Stimulated activated CD8-positive, alpha-beta memory T cell treated with anti-CD3 and anti-CD28 coated beads, Interleukin-15, amount 100 ng/mL, for 48 hours (primary cell): Measurements from ENCODE around the gene KCNJ6.
"Not testable (repeated sequence)": the region's sequence is repeated elsewhere in the genome, so short reads cannot be mapped to it uniquely, and the experiment has no call there.

ENCODE experiments used
- DNase-seq, 2 donors: peaks; one replicate each; pipeline ENCODE4 v3.0.0-alpha.2; 2020; ENCODE audit warnings: low read depth in 2 of 2

Gene KCNJ6

GRCh38 chr21:37770461-37770860 is 145.8 kb downstream of the KCNJ6 start:
- DNase-seq: no peak

DNA sequence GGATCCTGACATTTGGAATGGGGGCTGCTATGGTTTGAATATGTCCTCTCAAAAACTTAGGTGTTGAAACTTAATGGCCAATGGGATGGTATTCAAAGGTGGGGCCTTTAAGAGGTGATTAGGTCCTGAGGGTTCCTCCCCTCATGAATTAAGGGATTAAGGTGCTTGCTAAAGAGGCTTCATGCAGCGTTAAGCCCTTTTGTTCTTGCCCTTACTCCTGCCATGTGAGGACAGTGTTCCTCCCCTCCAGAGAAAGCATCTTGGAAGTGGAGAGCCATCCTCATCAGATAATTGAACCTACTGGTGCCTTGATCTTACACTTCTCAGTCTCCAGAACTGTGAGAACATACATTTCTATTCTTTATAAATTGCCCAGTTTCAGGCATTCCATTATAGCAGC is 146.6 kb downstream of the KCNJ6 start:
- no peak for DNase-seq

- DNase-seq: no peak
Observed at GRCh38 chr21:37767984-37768383, 148.3 kb downstream of the KCNJ6 start.

DNA sequence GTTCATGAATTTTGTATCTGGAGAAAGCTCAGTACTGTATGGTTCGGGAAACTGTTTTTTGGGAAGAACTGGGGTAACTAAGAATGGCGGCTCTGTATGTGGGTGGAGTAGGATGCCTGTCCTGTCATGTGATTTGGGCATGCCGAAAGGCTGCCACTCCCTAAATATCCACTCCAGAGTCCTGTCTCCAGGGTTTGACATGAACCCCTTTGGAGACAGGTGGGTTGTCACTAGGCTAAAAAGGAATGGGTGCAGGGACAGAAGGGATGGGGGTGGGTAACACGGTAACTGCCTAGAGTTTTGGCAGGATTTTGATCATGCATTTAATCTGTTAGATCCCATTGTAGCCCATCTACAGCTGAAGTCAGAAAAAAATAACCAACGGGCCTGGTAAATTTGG is 150.1 kb downstream of the KCNJ6 start:
- DNase-seq: no peak

- no peak for DNase-seq
Observed at GRCh38 chr21:37765221-37765900, 150.9 kb downstream of the KCNJ6 start.

GRCh38 chr21:37764691-37765090 is 151.6 kb downstream of the KCNJ6 start:
- no peak for DNase-seq

GRCh38 chr21:37763298-37763697 is 153.0 kb downstream of the KCNJ6 start:
- DNase-seq: no peak

- DNase-seq: no peak
Observed at GRCh38 chr21:37762606-37763005, 153.7 kb downstream of the KCNJ6 start.

- DNase-seq: not testable (repeated sequence)
Observed at GRCh38 chr21:37761406-37761805, 154.9 kb downstream of the KCNJ6 start.

- no peak for DNase-seq
Observed at GRCh38 chr21:37759777-37760176, 156.5 kb downstream of the KCNJ6 start.

GRCh38 chr21:37758982-37759381 is 157.3 kb downstream of the KCNJ6 start:
- peak in 1 of 2 donors; percentile 1 for DNase-seq

GRCh38 chr21:37757606-37758376 is 158.5 kb downstream of the KCNJ6 start:
- no peak for DNase-seq

GRCh38 chr21:37753122-37753599 is 163.1 kb downstream of the KCNJ6 start:
- DNase-seq: no peak

DNA sequence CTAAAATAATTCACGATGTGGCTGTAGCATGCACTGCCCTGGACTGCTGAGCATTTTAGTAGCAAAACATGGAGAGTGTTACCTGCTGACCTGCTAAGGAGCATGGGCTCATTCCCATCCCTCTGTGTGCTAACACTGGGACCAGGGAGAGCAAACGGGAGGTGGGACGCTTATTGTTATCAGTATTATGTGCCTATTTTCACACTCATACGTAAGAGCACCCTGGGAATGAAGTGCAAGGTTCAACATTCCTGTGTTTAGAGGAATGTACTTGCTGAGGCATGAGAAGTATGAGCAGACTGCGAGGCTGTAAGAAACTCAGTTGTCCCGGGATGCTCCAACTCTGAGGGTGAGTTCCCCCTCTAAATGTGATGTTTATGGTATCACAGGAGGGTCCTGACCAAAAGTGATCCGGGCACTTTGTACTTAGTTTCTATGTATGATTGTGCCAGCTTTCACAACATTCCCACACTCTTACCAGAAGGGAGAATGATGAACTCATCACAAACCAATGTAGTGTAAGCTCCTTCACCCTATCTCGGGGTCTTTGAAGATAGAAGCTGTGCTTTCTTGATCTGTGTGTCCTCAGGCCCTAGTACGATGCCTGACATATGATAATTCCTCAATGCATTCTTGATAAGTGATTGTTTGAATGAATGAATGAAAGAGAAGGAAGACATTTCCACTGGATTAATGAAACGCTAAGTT is 164.8 kb downstream of the KCNJ6 start:
- DNase-seq: no peak

DNA sequence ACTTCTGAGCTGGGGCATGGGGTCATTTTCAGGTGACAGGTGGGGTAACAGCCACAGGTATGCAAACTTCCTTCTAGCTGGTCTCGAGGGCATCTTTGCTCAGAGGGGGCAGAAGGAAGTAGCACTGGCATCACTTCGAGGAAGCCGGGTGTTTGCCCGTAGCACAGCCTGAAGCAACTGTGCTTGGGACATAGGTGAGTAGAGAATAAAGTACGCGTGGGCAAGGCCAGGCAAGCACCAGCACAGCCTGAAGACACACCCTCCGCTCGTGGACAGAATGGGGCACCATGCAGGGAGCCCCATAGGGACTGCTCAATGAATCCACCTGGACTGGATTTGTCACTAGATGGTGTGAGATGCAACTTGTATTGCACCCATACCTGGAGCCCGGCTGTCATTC is 167.1 kb downstream of the KCNJ6 start:
- DNase-seq: no peak

DNA sequence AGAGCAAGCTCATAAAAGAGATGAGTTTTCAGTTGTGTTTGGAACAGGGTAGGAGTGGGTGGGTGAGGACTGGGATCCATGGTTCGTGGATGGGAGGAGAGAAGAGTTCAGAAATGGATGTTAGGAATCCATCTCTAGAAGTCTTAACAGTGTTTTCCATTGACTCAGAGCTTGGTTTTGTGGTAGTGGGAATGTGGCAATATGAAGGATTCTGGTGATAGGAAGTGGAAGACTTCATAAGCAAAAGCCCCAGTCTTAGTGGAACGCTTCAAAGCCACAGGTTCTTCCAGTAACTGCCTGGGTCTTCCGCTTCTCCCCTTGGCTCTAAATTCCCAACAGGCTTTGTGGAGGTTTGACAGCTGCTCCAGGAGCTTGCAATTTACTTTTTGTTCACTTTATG is 167.9 kb downstream of the KCNJ6 start:
- no peak for DNase-seq

DNA sequence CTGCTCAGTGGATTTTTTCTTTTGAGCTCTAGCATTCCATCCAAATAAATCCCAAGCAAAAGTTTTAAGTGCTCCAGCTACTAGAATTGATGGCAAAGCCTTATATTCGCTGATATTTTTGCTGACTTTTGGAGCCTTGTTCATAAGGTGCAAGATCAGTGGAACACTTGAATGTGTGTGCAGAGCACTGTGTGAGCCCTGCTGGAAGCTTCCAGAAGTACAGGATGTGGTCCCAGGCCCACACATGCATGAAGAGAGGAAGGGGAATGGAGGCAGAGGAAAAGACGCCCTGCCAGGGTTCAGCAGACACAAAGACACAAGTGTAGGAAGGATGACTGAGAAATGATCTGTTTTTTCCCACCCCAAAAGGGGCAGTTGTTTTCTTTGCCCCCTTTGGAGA is 169.4 kb downstream of the KCNJ6 start:
- DNase-seq: no peak

GRCh38 chr21:37744551-37744950 is 171.7 kb downstream of the KCNJ6 start:
- DNase-seq: no peak

DNA sequence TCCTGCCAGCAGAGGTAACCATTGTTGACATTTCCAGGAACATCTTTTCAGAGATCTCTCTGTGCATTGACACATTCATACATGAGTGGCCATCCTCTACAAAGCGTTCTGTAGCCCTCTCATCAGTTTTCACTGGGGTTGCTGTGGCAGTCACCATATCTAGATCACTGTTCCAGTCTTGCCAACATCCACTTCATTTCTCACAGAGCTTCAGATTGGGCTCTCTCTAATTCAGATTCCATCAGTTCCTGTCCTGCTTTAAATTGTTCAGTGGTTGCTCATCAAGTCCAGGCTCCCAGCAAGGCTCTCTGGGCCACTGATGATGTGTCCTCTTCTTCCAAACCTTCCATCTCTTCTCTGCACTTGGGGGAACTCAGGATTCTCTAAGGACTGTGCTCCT is 173.7 kb downstream of the KCNJ6 start:
- no peak for DNase-seq

DNA sequence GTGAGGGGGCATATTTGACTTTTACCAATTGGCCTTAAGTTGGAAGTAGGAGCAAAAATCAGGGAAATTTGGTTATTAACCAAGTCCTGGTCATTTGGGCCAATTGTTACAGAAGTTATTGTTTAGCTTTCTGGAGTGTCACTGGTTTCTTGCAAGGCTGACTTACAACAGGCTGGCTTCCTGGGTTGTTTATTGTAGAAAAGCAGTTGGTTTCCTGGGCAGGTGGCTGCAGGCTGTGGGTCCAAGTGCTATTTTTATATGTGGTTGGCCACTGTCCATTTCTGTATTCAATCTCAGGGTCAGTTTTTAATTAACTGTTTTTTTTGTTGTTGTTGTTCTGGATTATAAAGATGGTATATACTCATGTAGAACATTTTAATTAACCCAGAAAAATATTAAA is 174.1 kb downstream of the KCNJ6 start:
- no peak for DNase-seq

DNA sequence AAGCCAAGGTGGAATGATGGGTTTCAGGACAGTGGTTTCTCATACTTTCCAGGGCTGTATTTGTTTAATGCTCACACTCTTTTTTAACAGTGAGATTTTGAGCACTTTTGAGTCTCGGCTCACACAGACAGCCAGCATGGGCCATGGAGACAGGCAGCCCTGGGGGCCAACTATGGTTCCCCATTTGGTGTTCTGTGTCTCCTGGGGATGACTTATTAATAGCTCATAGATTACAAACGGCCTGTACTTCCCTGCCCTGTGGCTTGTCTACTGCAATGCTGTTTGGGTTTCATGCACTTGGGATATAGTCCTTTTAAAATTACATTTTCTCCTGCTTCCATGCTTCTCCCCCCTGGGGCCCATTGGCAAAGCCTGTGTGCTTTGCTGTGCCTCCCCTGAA is 178.3 kb downstream of the KCNJ6 start:
- no peak for DNase-seq

DNA sequence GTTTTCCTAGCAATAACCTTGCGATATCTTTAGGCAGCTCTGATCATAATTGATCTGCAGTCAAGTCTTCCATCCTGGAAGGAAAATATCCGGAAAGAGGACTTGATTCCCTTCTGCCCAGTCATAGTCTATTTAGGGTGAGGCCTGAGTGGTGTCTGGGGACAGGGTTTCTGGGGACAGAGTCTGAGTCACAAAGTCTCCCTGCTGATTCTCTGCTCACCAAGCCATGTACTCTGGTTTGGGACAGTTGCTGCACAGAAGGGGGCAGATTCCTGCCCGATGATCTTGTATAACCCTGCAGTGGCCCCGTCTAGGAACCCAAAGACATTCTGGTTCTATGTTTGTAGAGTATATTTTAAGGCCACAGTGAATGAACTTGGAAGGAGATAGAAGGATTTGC is 178.8 kb downstream of the KCNJ6 start:
- DNase-seq: no peak

GRCh38 chr21:37734846-37735245 is 181.4 kb downstream of the KCNJ6 start:
- no peak for DNase-seq
